HG03457 (cell line): ENCODE results near the gene SRP68.
"Not testable (repeated sequence)": the region's sequence is repeated elsewhere in the genome, so short reads cannot be mapped to it uniquely, and the experiment has no call there.

ENCODE experiments used
- ATAC-seq: cut with Tn5 transposase; IDR thresholded peaks from one replicate; pipeline ENCODE4 v1.9.1; 2021; ENCODE audit warnings: moderate number of reproducible peaks; ENCODE audit not compliant: unreplicated experiment

The SRP68 gene

GRCh38 chr17:76077584-76078110, 5.3 kb upstream of the SRP68 start:
- no peak for ATAC-seq

- no peak for ATAC-seq
Observed at GRCh38 chr17:76076765-76077583, 4.7 kb upstream of the SRP68 start.

- no peak for ATAC-seq
Observed at GRCh38 chr17:76076146-76076764, 3.9 kb upstream of the SRP68 start.

- no peak for ATAC-seq
Observed at GRCh38 chr17:76075364-76076145, 3.2 kb upstream of the SRP68 start.

- ATAC-seq, result no peak
Observed at GRCh38 chr17:76074390-76075363, 2.4 kb upstream of the SRP68 start, which contains the start of gene GALR2. TSS of gene GALR2 (plus strand) at chr17:76074781. CDS start at chr17:76074884, 103 bp downstream.

GRCh38 chr17:76071531-76072147, 678 bp downstream of the SRP68 start:
- no peak for ATAC-seq

- ATAC-seq, result no peak
Observed at GRCh38 chr17:76065775-76066174, 6.5 kb downstream of the SRP68 start.

- no peak for ATAC-seq
Observed at GRCh38 chr17:76063875-76064546, 8.3 kb downstream of the SRP68 start.

- ATAC-seq, result not testable (repeated sequence)
Observed at GRCh38 chr17:76058264-76058663, 14.1 kb downstream of the SRP68 start.

- no peak for ATAC-seq
Observed at GRCh38 chr17:76056882-76057281, 15.4 kb downstream of the SRP68 start.

GRCh38 chr17:76054112-76054476, 18.2 kb downstream of the SRP68 start:
- no peak for ATAC-seq

- ATAC-seq, result no peak
Observed at GRCh38 chr17:76053246-76054111, 18.8 kb downstream of the SRP68 start.

GRCh38 chr17:76051561-76051960, 20.8 kb downstream of the SRP68 start:
- no peak for ATAC-seq

- ATAC-seq, result no peak
Observed at GRCh38 chr17:76050538-76051467, 21.5 kb downstream of the SRP68 start.

GRCh38 chr17:76049836-76050537, 22.3 kb downstream of the SRP68 start:
- no peak for ATAC-seq

- ATAC-seq, result no peak
Observed at GRCh38 chr17:76049239-76049638, 23.1 kb downstream of the SRP68 start.

- ATAC-seq, result no peak
Observed at GRCh38 chr17:76048711-76049110, 23.6 kb downstream of the SRP68 start.
